ENCODE results near the gene HK3. TPM values are rescaled to one million over a fixed set of nuclear protein-coding genes. Genes with fewer than 3 reads are reported as not detected.

The HK3 gene, protein sequence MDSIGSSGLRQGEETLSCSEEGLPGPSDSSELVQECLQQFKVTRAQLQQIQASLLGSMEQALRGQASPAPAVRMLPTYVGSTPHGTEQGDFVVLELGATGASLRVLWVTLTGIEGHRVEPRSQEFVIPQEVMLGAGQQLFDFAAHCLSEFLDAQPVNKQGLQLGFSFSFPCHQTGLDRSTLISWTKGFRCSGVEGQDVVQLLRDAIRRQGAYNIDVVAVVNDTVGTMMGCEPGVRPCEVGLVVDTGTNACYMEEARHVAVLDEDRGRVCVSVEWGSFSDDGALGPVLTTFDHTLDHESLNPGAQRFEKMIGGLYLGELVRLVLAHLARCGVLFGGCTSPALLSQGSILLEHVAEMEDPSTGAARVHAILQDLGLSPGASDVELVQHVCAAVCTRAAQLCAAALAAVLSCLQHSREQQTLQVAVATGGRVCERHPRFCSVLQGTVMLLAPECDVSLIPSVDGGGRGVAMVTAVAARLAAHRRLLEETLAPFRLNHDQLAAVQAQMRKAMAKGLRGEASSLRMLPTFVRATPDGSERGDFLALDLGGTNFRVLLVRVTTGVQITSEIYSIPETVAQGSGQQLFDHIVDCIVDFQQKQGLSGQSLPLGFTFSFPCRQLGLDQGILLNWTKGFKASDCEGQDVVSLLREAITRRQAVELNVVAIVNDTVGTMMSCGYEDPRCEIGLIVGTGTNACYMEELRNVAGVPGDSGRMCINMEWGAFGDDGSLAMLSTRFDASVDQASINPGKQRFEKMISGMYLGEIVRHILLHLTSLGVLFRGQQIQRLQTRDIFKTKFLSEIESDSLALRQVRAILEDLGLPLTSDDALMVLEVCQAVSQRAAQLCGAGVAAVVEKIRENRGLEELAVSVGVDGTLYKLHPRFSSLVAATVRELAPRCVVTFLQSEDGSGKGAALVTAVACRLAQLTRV
- total RNA-seq = 0.43 TPM in 1 of 2 replicates, not detected in the other

- no peak for DNase-seq (ENCODE audit: low read depth)
- H3K4me3 ChIP-seq (ENCODE audit: low read depth, low read length) = no peak within 1 kb of the TSS
- TF ChIP-seq, protein P1, sequence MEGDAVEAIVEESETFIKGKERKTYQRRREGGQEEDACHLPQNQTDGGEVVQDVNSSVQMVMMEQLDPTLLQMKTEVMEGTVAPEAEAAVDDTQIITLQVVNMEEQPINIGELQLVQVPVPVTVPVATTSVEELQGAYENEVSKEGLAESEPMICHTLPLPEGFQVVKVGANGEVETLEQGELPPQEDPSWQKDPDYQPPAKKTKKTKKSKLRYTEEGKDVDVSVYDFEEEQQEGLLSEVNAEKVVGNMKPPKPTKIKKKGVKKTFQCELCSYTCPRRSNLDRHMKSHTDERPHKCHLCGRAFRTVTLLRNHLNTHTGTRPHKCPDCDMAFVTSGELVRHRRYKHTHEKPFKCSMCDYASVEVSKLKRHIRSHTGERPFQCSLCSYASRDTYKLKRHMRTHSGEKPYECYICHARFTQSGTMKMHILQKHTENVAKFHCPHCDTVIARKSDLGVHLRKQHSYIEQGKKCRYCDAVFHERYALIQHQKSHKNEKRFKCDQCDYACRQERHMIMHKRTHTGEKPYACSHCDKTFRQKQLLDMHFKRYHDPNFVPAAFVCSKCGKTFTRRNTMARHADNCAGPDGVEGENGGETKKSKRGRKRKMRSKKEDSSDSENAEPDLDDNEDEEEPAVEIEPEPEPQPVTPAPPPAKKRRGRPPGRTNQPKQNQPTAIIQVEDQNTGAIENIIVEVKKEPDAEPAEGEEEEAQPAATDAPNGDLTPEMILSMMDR (conservative IDR thresholded peaks at IDR 0.05; ENCODE audit: low read depth, low read length) = no peak
Measured at GRCh38 chr5:176899296-176899891, at the start of gene HK3. TSS of gene HK3 (minus strand) at chr5:176899346. CDS start at chr5:176896159, 3,187 bp downstream.

DNA sequence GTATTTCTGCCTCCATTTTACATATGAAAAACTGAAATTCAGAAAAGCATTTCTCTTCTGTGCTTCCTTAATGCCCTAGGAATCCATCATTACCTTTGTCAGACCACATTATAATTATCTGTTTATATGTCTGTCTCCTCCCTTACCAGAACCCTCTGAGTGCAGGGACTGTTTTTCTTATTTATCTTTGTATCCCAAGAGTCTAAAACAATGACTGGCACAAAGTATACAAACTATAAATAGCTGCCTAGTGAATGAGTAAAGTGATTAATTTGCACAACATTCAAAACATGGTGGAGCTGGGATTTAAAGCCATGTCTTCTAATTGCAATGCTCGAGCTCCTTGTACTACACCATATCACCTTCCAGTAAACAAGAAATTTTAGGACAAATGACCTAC lies 49.3 kb upstream of the HK3 start:
- TF ChIP-seq, protein P1 (conservative IDR thresholded peaks at IDR 0.05; ENCODE audit: low read depth, low read length) = no peak
- no peak overlapping the region for H3K4me3 ChIP-seq (ENCODE audit: low read depth, low read length)
- DNase-seq (ENCODE audit: low read depth) = no peak

DNA sequence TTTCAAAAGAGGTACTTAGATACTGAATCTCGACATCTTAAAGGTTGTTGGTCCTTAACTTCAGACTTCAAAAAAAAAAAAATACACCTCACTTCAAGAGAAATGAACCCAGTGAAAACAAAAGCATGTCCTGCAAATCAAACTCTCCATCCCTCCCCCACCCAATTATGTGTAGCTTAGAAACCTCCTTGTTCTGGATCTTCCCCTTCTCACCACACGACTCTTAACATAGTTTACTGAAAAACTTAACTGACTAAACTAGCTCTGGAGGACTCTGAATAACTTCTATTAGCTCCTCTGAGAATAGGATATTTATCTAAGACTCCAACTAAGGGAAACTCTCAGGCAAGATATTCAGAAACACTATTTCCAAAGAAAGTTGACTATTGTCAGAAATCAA lies 48.7 kb upstream of the HK3 start:
- H3K4me3 ChIP-seq (ENCODE audit: low read depth, low read length) = no peak overlapping the region
- TF ChIP-seq, protein P1 (conservative IDR thresholded peaks at IDR 0.05; ENCODE audit: low read depth, low read length) = no peak
- no peak for DNase-seq (ENCODE audit: low read depth)

DNA sequence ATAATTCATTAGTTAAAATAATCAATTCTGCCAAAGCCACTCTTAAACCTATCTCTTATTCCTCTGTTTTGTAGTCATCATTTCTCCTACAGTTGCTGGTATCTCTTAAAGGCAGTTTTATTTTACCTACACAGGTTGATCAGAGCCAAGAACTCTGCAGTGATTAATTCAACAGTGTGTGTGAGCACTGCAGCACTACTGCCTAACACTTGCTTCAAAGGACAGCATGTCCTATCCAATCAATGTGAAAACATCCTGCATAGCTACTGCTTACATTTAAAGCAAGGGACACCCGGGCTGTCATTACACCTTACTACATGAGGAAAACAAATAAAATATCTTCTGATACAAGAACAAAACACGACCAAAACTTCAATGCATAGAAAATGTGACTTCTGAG lies 45.1 kb upstream of the HK3 start:
- no peak for DNase-seq (ENCODE audit: low read depth)
- H3K4me3 ChIP-seq (ENCODE audit: low read depth, low read length) = no peak overlapping the region
- TF ChIP-seq, protein P1 (conservative IDR thresholded peaks at IDR 0.05; ENCODE audit: low read depth, low read length) = no peak

DNA sequence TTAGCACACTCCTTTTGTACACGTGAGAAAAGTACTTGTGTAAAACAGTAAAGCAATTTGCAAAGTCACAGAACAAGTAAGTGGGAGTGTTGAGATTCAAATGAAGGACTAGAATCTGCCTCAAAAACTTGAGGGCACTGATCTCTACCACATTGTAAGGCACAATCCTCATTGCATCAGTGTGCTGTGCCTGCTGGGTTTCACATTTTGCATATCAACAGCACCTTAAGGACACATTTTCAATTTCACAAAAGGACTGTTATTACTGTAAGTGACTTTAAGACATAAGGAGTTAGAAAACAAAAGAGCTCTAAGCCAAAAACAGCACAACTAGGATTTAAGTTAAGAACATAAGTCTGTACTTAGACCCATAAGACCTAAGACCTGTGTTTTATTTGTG lies 44.7 kb upstream of the HK3 start:
- H3K4me3 ChIP-seq (ENCODE audit: low read depth, low read length) = no peak overlapping the region
- TF ChIP-seq, protein P1 (conservative IDR thresholded peaks at IDR 0.05; ENCODE audit: low read depth, low read length) = no peak
- DNase-seq (ENCODE audit: low read depth) = no peak

DNA sequence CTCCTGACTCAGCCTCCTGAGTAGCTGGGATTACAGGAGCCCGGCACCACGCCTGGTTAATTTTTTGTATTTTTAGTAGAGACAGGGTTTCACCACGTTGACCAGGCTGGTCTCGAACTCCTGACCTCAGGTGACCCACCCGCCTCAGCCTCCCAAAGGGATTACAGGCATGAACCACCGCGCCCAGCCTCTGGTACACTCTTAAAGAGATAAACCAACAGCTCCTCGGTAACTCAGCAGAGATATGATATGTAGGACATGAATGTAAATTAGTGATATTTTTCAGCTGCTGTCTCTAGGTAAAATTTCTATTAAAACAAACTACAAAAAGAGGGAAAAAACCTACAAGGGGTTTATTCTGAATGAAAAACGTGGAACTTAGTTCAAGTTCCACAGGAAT lies 42.8 kb upstream of the HK3 start:
- TF ChIP-seq, protein P1 (conservative IDR thresholded peaks at IDR 0.05; ENCODE audit: low read depth, low read length) = no peak
- DNase-seq (ENCODE audit: low read depth) = no peak
- H3K4me3 ChIP-seq (ENCODE audit: low read depth, low read length) = no peak overlapping the region

All from epithelial cell of proximal tubule (primary cell).